Measurements from ENCODE around the gene ZNF609. TPM values are rescaled to one million over a fixed set of nuclear protein-coding genes. Genes with fewer than 3 reads are reported as not detected.

The ZNF609 gene
- total and polyA plus RNA-seq, 10 of the 15 experiments (the other 5 are each of a cell fraction or from before 2014, with no cell fraction given) = 5.1 to 35.3 (median 13.6) TPM

DNA sequence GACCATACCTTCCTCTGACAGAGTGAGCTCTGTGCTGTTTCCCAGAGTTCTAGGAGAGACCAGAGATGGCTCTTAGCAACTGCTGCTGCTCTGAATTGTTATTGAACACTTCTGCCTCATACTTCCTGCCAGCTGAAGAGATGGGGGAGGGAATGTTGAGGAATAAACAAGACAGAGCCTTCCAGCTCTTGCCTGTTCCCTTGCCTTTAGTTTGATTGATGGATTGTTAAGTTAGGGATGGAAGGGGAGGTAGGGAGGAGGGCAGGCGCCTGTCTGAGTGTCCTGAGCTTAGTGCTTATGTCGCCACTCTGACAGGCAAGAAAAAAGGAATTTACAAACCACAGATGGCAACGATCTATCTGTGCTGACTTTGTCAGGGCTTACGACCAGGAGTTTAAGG, 42.8 kb downstream of the ZNF609 start (continued):
- TF ChIP-seq CBX5 (IDR thresholded peaks at IDR 0.05; ENCODE audit: low read depth) = no peak

DNA sequence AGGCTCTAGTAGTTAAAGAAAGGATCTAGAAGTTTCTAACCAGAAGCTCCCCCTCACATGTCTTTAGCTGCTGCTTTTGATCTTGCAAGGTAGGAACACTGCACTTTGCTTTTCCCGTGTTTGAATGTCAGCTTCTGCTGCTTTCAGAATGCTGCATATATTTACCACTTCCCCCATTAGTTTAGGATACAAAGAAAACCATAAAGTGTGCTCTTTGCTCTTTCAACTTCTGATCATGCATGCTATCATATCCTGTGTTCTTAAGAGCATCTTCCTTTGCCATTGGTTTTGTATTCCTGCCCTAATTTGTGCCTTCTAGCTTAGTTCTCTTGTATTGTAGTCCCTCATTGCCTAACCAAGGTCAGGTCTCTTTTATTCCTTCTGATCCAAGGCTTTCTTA, 43.3 kb downstream of the ZNF609 start:
- H3K4me3 ChIP-seq = no peak overlapping the region
- in situ Hi-C loops (cut with MboI) = no loop called here
- ChIA-PET RAD21 (ENCODE audit: unreplicated experiment) (interaction anchor here (0.6 to 1.8 kb wide), 18 partner anchors 10 to 150 kb away, joined by 3 to 9 read pairs (median 4); partner anchors contain the start of genes TRIP4 and ZNF609), CTCF (interaction anchor here (0.6 to 1.9 kb wide), 16 partner anchors 13 to 293 kb away, joined by 3 to 6 read pairs (median 4); partner anchors contain the start of gene ZNF609), POLR2A (interaction anchor here (0.8 to 1.8 kb wide), 7 partner anchors 10 to 83 kb away, joined by 3 to 7 read pairs (median 4); partner anchors contain the start of gene ZNF609), SMC1A (ENCODE audit: uncharacterized antibody, unreplicated experiment) (interaction anchor here (0.6 to 2.0 kb wide), 31 partner anchors 9 to 192 kb away, joined by 3 to 24 read pairs (median 4); no protein-coding TSS in a partner anchor)
- no peak for TF ChIP-seq NFYA (IDR thresholded peaks at IDR 0.05; ENCODE audit: borderline replicate concordance, low read depth, low read length)
- no peak for TF ChIP-seq ZSCAN29 (IDR thresholded peaks at IDR 0.05)
- no peak for TF ChIP-seq SIN3A (IDR thresholded peaks at IDR 0.05; ENCODE audit: low read depth, low read length)
- TF ChIP-seq, protein P1, sequence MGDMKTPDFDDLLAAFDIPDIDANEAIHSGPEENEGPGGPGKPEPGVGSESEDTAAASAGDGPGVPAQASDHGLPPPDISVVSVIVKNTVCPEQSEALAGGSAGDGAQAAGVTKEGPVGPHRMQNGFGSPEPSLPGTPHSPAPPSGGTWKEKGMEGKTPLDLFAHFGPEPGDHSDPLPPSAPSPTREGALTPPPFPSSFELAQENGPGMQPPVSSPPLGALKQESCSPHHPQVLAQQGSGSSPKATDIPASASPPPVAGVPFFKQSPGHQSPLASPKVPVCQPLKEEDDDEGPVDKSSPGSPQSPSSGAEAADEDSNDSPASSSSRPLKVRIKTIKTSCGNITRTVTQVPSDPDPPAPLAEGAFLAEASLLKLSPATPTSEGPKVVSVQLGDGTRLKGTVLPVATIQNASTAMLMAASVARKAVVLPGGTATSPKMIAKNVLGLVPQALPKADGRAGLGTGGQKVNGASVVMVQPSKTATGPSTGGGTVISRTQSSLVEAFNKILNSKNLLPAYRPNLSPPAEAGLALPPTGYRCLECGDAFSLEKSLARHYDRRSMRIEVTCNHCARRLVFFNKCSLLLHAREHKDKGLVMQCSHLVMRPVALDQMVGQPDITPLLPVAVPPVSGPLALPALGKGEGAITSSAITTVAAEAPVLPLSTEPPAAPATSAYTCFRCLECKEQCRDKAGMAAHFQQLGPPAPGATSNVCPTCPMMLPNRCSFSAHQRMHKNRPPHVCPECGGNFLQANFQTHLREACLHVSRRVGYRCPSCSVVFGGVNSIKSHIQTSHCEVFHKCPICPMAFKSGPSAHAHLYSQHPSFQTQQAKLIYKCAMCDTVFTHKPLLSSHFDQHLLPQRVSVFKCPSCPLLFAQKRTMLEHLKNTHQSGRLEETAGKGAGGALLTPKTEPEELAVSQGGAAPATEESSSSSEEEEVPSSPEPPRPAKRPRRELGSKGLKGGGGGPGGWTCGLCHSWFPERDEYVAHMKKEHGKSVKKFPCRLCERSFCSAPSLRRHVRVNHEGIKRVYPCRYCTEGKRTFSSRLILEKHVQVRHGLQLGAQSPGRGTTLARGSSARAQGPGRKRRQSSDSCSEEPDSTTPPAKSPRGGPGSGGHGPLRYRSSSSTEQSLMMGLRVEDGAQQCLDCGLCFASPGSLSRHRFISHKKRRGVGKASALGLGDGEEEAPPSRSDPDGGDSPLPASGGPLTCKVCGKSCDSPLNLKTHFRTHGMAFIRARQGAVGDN (IDR thresholded peaks at IDR 0.05) = 0 out of 2 replicates have a peak, but pooled peaks have one; percentile 33
- TF ChIP-seq, protein P2, sequence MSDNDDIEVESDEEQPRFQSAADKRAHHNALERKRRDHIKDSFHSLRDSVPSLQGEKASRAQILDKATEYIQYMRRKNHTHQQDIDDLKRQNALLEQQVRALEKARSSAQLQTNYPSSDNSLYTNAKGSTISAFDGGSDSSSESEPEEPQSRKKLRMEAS (IDR thresholded peaks at IDR 0.05; ENCODE audit: low read depth, low read length) = no peak
- TF ChIP-seq EGR1 (IDR thresholded peaks at IDR 0.05; ENCODE audit: borderline replicate concordance in 1 of 2, low read depth in 2 of 2, low read length in 2 of 2) = no peak
- no peak for TF ChIP-seq NBN (IDR thresholded peaks at IDR 0.05)
- TF ChIP-seq, protein P3, sequence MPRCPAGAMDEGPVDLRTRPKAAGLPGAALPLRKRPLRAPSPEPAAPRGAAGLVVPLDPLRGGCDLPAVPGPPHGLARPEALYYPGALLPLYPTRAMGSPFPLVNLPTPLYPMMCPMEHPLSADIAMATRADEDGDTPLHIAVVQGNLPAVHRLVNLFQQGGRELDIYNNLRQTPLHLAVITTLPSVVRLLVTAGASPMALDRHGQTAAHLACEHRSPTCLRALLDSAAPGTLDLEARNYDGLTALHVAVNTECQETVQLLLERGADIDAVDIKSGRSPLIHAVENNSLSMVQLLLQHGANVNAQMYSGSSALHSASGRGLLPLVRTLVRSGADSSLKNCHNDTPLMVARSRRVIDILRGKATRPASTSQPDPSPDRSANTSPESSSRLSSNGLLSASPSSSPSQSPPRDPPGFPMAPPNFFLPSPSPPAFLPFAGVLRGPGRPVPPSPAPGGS (IDR thresholded peaks at IDR 0.05; ENCODE audit: borderline replicate concordance, insufficient read depth, low read depth, low read length, poor library complexity, severe bottlenecking) = no peak
- TF ChIP-seq, protein P4, sequence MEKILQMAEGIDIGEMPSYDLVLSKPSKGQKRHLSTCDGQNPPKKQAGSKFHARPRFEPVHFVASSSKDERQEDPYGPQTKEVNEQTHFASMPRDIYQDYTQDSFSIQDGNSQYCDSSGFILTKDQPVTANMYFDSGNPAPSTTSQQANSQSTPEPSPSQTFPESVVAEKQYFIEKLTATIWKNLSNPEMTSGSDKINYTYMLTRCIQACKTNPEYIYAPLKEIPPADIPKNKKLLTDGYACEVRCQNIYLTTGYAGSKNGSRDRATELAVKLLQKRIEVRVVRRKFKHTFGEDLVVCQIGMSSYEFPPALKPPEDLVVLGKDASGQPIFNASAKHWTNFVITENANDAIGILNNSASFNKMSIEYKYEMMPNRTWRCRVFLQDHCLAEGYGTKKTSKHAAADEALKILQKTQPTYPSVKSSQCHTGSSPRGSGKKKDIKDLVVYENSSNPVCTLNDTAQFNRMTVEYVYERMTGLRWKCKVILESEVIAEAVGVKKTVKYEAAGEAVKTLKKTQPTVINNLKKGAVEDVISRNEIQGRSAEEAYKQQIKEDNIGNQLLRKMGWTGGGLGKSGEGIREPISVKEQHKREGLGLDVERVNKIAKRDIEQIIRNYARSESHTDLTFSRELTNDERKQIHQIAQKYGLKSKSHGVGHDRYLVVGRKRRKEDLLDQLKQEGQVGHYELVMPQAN (conservative IDR thresholded peaks at IDR 0.05) = no peak
- BruUV-seq (replicated peaks) = no TSS peak
- H4K20me1 ChIP-seq (ENCODE audit: control insufficient read depth, insufficient read depth) = no peaks in the 10 kb centered on the region
- H3K27ac ChIP-seq (ENCODE audit: control insufficient read depth, insufficient read depth) = peak overlapping the region; percentile 36
- H3K9ac ChIP-seq (ENCODE audit: control insufficient read depth, insufficient read depth, low read length) = peak overlapping the region; percentile 3; the same call in 1 of the 2 replicates
- no peak overlapping the region for H2AFZ ChIP-seq (ENCODE audit: control insufficient read depth, low read depth, low read length)
- peaks cover 13 to 19% of the 10 kb centered on the region in 2 experiments for H3K36me3 ChIP-seq (ENCODE audit: control insufficient read depth in 2 of 2, insufficient read depth in 2 of 2, low read length in 1 of 2)
- 0% methylated on average over 1 of the region's 1 CpG for WGBS (ENCODE audit: insufficient coverage, insufficient replicate concordance, low lambda C conversion rate, missing lambda C conversion rate)
- H3K9me3 ChIP-seq (replicated peaks; ENCODE audit: control insufficient read depth, insufficient read depth, low read length) = no peaks in the 10 kb centered on the region
- FAIRE-seq = no peak
- no peak for DNase-seq (ENCODE audit: low read depth, low spot score)
- intact Hi-C loops (cut with micrococcal nuclease; ENCODE audit: unreplicated experiment) = no loop called here
- no peaks in the 10 kb centered on the region for H3K27me3 ChIP-seq (replicated peaks in 1 of 2; ENCODE audit: control insufficient read depth in 2 of 2, insufficient read depth in 2 of 2, low read length in 1 of 2)
- peaks cover 62% of the 10 kb centered on the region for H3K79me2 ChIP-seq (ENCODE audit: control insufficient read depth, insufficient read depth, low read length)
- peaks cover 30% of the 10 kb centered on the region for H3K4me1 ChIP-seq (ENCODE audit: control insufficient read depth, insufficient read depth, low read length)
- ATAC-seq = no peak; the same call in 2 of the 3 replicates
- H3K4me2 ChIP-seq (ENCODE audit: control insufficient read depth, insufficient read depth) = peak overlapping the region; percentile 66
